Spleen (tissue), 7 donors: ENCODE results near the gene RFTN1.

Source experiments
- CTCF ChIP-seq, 11 experiments: fragments of 200-600 bp in 7 of 11; fragments of 450-650 bp in 4 of 11; sonication (generic) in 4 of 11; IDR thresholded peaks in 8 of 11; conservative IDR thresholded peaks in 3 of 11; 1 replicate in 7 of 11; 2 replicates in 4 of 11; pipeline versions ENCODE4 v1.4.0 to v1.8.0; 2016 to 2021; ENCODE audit warnings: antibody characterized with exemption in 11 of 11, inconsistent platforms in 4 of 11, mild to moderate bottlenecking in 1 of 11
- POLR2A ChIP-seq, 3 donors: fragments of 450-650 bp; IDR thresholded peaks; one replicate each; pipeline ENCODE4 v1.5.1; 2017; ENCODE audit warnings: antibody characterized with exemption in 3 of 3, mild to moderate bottlenecking in 1 of 3
- POLR2AphosphoS5 ChIP-seq, 3 donors: sonication (generic); formaldehyde crosslinking; IDR thresholded peaks; one replicate each; pipeline ENCODE4 v1.5.1; 2017; ENCODE audit warnings: antibody characterized with exemption in 3 of 3
- donor health status: DM: no; HTN: no; CAD: no; lungs with moderate emphysema.
- donor health status: DM: no; HTN: no; CAD: no.
- donor health status: DM: no; HTN: no; CAD: no.

- TF ChIP-seq POLR2A (IDR thresholded peaks at IDR 0.05) (no peak), CTCF (IDR thresholded peaks at IDR 0.05 in 8 of 11, conservative IDR thresholded peaks at IDR 0.05 in 3 of 11) (no peak), POLR2AphosphoS5 (IDR thresholded peaks at IDR 0.05) (no peak)
Observed at GRCh38 chr3:16378920-16379319, 134.6 kb downstream of the RFTN1 start.
